Stomach (tissue), 4 donors: ENCODE results near the gene PWP2.

ENCODE experiments used
- EP300 ChIP-seq: sonication (generic); formaldehyde crosslinking; IDR thresholded peaks from one replicate; pipeline ENCODE4 v1.6.1; 2017; ENCODE audit warnings: antibody characterized with exemption
- POLR2AphosphoS5 ChIP-seq, 3 donors: sonication (generic); formaldehyde crosslinking; IDR thresholded peaks; one replicate each; pipeline ENCODE4 v1.6.1; 2016; ENCODE audit warnings: antibody characterized with exemption in 3 of 3
- TF ChIP-seq, protein P1 (sequence below), 7 experiments: fragments of 450-650 bp in 4 of 7; fragments of 200-600 bp in 3 of 7; sonication (generic) in 3 of 7; IDR thresholded peaks; one replicate each; pipeline ENCODE4 v1.5.1; 2016 to 2019; ENCODE audit warnings: antibody characterized with exemption in 7 of 7, control low read depth in 2 of 7, mild to moderate bottlenecking in 1 of 7

DNA sequence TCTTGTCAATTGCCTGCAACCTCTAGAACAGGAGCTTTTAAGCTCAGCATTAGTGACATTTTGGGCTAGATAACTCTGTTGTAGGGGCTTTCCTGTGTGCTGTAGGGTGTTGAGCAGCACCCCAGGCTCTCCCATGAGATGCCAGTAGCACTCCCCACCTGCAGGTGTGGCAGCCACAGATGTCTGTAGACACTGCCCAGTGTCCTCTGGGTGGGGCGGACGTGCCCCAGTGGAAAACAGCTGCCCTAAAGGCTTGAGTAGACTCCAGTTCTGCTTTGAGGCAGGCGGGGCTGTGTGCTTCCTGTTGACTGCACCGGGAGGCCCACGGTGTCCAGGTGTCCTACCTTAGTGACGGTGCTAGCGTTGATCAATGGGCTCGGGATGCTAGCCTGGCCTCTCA, 16.9 kb upstream of the PWP2 start:
- TF ChIP-seq, protein P1, sequence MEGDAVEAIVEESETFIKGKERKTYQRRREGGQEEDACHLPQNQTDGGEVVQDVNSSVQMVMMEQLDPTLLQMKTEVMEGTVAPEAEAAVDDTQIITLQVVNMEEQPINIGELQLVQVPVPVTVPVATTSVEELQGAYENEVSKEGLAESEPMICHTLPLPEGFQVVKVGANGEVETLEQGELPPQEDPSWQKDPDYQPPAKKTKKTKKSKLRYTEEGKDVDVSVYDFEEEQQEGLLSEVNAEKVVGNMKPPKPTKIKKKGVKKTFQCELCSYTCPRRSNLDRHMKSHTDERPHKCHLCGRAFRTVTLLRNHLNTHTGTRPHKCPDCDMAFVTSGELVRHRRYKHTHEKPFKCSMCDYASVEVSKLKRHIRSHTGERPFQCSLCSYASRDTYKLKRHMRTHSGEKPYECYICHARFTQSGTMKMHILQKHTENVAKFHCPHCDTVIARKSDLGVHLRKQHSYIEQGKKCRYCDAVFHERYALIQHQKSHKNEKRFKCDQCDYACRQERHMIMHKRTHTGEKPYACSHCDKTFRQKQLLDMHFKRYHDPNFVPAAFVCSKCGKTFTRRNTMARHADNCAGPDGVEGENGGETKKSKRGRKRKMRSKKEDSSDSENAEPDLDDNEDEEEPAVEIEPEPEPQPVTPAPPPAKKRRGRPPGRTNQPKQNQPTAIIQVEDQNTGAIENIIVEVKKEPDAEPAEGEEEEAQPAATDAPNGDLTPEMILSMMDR (IDR thresholded peaks at IDR 0.05): no peak
- TF ChIP-seq EP300: no peak
- TF ChIP-seq POLR2AphosphoS5 (IDR thresholded peaks at IDR 0.05): no peak
